SKM-1 treated with dmso at 0.1 percent for 144 hours (cell line): ENCODE results near the gene MED13L.
"Not testable (repeated sequence)": the region's sequence is repeated elsewhere in the genome, so short reads cannot be mapped to it uniquely, and the experiment has no call there.

Experiments used
- DNase-seq: peaks from one replicate; lab custom pipeline; 2025; ENCODE audit not compliant: unreplicated experiment; lab: John Stamatoyannopoulos, UW

Gene MED13L

GRCh38 chr12:116248433-116248832 lies 29.1 kb downstream of the MED13L start:
- DNase-seq, result no peak

DNA sequence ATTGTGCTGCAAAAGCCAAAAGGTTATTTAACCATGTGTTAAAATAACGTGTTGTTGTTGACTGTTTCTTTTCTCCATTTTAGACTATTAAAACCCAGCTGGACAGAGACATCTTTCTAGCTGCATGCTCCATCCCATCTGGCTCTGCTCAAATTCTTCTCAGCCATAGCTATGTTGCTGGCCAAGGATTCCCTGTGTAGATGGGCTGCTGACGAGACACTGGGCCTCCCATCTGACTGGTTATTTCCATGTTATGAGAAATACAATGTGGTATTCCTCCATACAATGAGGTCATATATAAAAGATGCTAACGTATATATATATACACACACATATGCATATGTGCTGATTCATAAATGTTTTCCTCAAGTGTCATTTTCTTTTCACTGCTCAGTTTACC lies 30.1 kb downstream of the MED13L start:
- no peak for DNase-seq

- no peak for DNase-seq
These were observed 30.9 kb downstream of the MED13L start for GRCh38 chr12:116246490-116247179.

GRCh38 chr12:116245189-116245588 lies 32.3 kb downstream of the MED13L start:
- DNase-seq, result no peak

- DNase-seq, result no peak
These were observed 32.9 kb downstream of the MED13L start for GRCh38 chr12:116244474-116245090.

DNA sequence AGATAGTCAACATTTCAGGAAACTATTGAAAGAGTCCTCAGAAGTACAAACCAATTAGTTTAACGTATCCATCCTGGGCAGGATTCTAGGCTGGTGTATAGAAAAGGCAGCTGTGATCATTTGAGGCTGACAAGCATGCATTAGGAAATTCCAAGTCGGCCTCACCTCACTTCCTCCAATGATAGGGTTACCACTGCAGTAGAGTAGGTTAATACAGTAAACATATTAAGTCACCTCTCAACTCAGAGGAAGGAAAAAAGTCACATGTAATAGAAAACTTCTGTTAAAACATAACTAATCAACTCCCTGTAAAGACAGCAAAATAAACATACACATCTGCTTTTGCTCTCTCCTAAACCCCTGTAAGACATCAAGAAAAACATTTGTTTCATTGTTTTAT lies 33.5 kb downstream of the MED13L start:
- DNase-seq, result no peak

DNA sequence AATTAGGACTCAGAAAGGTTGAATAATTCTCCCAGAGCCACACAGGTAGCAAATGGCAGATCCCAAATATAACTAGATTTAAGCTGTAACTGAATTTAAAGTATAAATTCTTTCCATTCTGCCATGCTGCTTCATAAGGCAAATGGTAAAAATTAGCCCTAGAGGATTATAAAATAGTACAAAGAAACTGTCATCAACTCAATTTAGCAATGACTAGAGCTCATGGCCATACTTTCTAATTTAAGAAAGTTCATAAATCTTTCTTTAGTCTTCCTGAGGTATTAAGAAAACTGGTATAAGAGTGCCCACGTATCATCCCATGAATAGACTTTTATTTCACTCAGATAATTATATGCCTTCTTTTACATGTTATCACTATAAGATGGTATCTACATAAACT lies 34.8 kb downstream of the MED13L start:
- DNase-seq, result no peak

- no peak for DNase-seq
These were observed 36.2 kb downstream of the MED13L start for GRCh38 chr12:116241157-116241759.

DNA sequence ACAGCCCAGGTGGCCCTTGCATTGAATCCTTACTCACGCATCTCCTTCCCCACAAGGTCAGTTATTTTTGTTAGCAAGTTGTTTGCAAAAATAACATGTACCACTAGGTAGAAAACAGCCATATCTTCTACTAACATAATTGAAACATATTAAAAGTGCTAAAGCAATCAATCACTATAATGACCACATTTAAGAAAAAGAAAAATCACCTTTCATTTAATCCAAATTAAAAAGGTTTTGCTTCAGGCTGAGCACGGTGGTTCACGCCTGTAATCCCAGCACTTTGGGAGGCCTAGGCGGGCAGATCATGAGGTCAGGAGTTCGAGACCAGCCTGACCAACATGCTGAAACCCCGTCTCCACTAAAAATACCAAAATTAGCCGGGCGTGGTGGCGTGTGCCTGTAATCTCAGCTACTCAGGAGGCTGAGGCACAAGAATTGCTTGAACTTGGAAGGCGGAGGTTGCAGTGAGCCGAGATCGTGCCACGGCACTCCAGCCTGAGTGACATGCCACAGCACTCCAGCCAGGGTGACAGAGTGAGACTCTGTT lies 38.8 kb downstream of the MED13L start:
- not testable (repeated sequence) for DNase-seq

- DNase-seq, result no peak
These were observed 39.3 kb downstream of the MED13L start for GRCh38 chr12:116238149-116238548.

GRCh38 chr12:116236976-116237375 lies 40.5 kb downstream of the MED13L start:
- no peak for DNase-seq

- DNase-seq, result no peak
These were observed 41.3 kb downstream of the MED13L start for GRCh38 chr12:116236148-116236731.

- not testable (repeated sequence) for DNase-seq
These were observed 43.3 kb downstream of the MED13L start for GRCh38 chr12:116234148-116234547.

GRCh38 chr12:116233669-116234068 lies 43.8 kb downstream of the MED13L start:
- DNase-seq, result no peak

DNA sequence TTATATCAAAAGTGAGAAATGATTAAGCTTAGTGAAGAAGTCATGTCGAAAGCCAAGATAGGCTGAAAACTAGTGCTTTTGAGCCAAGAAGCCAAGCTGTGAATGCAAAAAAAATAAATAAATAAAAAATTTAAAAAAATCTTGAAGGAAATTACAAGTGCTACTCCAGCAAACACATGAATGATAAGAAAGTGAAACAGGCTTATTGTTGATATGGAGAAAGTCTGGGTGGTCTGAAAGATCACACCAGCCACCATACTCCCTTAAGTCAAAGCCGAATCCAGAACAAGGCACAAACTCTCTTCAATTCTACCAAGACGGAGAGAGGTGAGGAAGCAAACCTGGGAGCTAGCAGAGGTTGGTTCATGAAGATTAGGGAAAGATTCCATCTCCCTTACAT lies 49.7 kb downstream of the MED13L start:
- no peak for DNase-seq

- no peak for DNase-seq
These were observed 51.5 kb downstream of the MED13L start for GRCh38 chr12:116226026-116226425.

- DNase-seq, result no peak
These were observed 55.1 kb downstream of the MED13L start for GRCh38 chr12:116222358-116222757.

GRCh38 chr12:116220756-116221155 lies 56.7 kb downstream of the MED13L start:
- no peak for DNase-seq

DNA sequence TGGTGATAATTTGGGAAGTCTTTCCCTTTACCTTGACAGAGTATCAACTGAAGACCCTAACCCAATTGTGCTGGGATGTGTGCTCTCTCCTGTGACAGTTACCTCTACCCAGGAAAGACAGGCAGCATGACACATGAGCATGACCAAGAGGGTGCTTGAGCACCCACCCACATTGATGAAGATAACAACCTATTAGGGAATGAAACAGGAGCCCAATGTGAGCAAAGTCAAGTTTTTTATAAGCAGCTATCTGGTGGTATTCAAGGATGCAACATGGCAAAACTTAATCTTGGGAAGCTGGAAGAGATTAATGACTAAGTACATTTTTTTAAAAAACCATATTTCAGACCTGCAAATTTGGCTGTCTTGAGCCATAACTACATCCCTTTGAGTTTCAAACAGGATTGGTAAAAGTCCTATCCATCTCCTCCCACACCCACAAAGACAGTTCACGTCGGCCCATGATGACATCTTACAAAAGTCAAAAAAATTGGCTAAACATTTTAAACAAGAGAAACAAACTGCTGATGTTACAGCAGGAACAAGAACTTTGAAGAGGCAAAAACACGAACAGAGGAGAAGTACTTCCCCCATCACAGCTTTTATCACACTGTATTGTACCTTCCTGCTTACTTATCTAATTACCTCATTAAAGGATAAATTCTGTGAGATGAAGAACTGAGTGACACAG lies 60.3 kb downstream of the MED13L start:
- no peak for DNase-seq

DNA sequence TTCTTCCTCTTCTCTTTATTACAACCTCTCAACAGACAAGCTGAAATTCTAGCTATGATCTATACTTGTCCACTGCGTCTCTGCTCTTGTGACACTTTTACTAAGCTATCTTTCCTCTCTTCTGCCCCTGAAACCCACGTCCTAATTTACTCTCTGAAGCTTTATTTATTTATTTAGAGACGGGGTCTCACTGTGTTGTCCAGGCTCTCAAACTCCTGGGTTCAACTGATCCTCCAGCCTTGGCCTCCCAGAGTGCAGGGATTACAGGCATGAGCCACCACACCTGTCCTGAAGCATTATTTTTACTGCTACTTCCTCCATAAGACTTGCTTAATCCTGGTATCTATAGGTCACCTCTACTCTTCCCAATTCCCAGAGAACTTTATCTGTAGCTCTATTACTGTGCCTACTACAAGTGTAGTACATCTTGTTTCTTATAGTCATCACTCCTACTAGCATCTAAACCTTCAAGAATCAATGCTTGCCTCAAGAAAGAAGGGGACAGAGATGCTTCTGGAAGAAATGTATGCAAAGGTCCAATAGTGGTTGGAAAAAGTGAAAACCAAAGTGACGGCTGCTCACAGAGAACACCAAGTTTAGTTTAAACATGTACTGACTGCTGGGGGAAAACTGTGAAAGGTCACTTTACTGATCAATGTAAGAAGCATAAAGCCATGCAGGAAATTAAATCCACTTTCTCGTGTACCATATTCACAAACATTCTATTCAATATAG lies 61.3 kb downstream of the MED13L start:
- no peak for DNase-seq

- no peak for DNase-seq
These were observed 62.5 kb downstream of the MED13L start for GRCh38 chr12:116215023-116215422.
